ENCODE results near the gene SMIM35.

DNA sequence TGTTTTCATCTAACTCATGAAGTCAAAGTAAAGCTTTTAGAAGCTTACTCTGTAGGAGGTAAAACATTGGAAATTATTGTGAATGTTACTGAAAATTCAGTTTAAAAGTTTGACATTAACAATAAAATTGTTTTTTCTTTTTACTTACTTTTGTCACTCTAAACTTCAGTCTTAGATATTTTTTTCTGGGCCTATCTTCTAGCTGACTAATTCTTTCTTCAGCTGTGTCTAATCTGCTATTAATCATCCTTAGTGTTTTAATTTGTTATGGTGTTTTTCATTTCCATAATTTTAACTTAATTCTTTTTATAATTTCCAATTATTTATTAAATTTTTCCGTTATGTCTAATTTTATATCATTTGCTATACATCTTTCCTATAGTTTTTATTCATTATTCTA lies 65.6 kb downstream of the SMIM35 start:
- TF ChIP-seq SMARCC2 (IDR thresholded peaks at IDR 0.05) (no peak), GABPA (IDR thresholded peaks at IDR 0.05; ENCODE audit: low read depth, low read length) (no peak), GABPA (CRISPR knock-in tag; IDR thresholded peaks at IDR 0.05; ENCODE audit: low read depth) (no peak), RFX5 (IDR thresholded peaks at IDR 0.05; ENCODE audit: low read depth, low read length) (no peak), NR1H2 (CRISPR knock-in tag; IDR thresholded peaks at IDR 0.05; ENCODE audit: borderline replicate concordance, low read depth) (no peak), ELF1 (CRISPR knock-in tag; IDR thresholded peaks at IDR 0.05) (no peak), TCF12 (IDR thresholded peaks at IDR 0.05) (no peak), TCF12 (CRISPR knock-in tag; IDR thresholded peaks at IDR 0.05) (no peak), AHR (CRISPR knock-in tag; IDR thresholded peaks at IDR 0.05) (no peak), NFE2L2 (IDR thresholded peaks at IDR 0.05; ENCODE audit: low read length) (no peak), ZNF24 (IDR thresholded peaks at IDR 0.05) (no peak), HDAC6 (IDR thresholded peaks at IDR 0.05; ENCODE audit: low read depth, low read length) (no peak), ATRX (CRISPR knock-in tag; IDR thresholded peaks at IDR 0.05; ENCODE audit: borderline replicate concordance) (no peak)
- TF ChIP-seq, protein P1, sequence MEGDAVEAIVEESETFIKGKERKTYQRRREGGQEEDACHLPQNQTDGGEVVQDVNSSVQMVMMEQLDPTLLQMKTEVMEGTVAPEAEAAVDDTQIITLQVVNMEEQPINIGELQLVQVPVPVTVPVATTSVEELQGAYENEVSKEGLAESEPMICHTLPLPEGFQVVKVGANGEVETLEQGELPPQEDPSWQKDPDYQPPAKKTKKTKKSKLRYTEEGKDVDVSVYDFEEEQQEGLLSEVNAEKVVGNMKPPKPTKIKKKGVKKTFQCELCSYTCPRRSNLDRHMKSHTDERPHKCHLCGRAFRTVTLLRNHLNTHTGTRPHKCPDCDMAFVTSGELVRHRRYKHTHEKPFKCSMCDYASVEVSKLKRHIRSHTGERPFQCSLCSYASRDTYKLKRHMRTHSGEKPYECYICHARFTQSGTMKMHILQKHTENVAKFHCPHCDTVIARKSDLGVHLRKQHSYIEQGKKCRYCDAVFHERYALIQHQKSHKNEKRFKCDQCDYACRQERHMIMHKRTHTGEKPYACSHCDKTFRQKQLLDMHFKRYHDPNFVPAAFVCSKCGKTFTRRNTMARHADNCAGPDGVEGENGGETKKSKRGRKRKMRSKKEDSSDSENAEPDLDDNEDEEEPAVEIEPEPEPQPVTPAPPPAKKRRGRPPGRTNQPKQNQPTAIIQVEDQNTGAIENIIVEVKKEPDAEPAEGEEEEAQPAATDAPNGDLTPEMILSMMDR (CRISPR knock-in tag; IDR thresholded peaks at IDR 0.05) = no peak
- TF ChIP-seq, protein P2, sequence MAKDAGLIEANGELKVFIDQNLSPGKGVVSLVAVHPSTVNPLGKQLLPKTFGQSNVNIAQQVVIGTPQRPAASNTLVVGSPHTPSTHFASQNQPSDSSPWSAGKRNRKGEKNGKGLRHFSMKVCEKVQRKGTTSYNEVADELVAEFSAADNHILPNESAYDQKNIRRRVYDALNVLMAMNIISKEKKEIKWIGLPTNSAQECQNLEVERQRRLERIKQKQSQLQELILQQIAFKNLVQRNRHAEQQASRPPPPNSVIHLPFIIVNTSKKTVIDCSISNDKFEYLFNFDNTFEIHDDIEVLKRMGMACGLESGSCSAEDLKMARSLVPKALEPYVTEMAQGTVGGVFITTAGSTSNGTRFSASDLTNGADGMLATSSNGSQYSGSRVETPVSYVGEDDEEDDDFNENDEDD (CRISPR knock-in tag; IDR thresholded peaks at IDR 0.05; ENCODE audit: borderline replicate concordance) = no peak
